ENCODE results near the gene MN1. TPM values are rescaled to one million over a fixed set of nuclear protein-coding genes. Genes with fewer than 3 reads are reported as not detected.

The MN1 gene
- total and polyA plus RNA-seq, 2 donors (not counting 1 experiment from before 2014, with no cell fraction given), result 0.02 to 0.12 TPM

DNA sequence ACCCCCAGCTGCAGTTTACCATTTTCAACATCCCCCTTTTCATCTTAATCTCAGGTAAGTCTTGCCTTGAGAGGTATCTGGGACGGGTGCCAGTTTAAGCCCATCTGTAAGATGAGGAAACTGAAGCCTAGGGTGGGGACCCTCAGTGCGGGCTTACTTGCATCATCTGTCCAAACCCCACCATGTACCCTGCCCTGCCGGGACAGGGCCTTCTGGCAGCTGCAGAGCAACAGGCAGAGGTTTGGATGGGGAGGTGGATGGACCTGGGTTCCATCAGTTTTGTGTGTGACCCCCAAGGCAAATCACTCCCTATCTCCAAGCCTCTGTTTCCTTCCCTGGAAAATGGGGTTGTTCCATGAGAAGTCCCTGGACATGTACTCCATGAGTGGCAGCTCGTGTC lies 67.5 kb downstream of the MN1 start:
- H3K79me2 ChIP-seq (ENCODE audit: control insufficient read depth, insufficient read depth, low read length), result no peaks in the 10 kb centered on the region
- ATAC-seq (ENCODE audit: low read depth), result no peak
- no peaks in the 10 kb centered on the region for H3K27me3 Mint-ChIP-seq
- no peak overlapping the region for H2AFZ ChIP-seq (ENCODE audit: insufficient read depth, low read depth, low read length, poor library complexity, severe bottlenecking)
- H3K4me1 Mint-ChIP-seq, result no peaks in the 10 kb centered on the region
- intact Hi-C loops (cut with micrococcal nuclease), result no loop called here
- H3K9me3 Mint-ChIP-seq (ENCODE audit: insufficient read depth), result peaks cover 4% of the 10 kb centered on the region
- DNase-seq, result no peak
- H3K27ac ChIP-seq (ENCODE audit: low read length in 2 of 2), result no peak overlapping the region
- CTCF ChIA-PET, result no interaction called here
- H3K36me3 ChIP-seq (replicated peaks in 1 of 2; ENCODE audit: control extremely low read depth in 1 of 2, control insufficient read depth in 1 of 2, extremely low read depth in 1 of 2, insufficient read depth in 2 of 2, low read length in 1 of 2), result no peaks in the 10 kb centered on the region
- H4K20me1 ChIP-seq (ENCODE audit: control insufficient read depth, insufficient read depth, low read length, poor library complexity, severe bottlenecking), result no peaks in the 10 kb centered on the region
- 80% methylated on average over 1 of the region's 4 CpGs for WGBS (ENCODE audit: insufficient coverage)
- H3K27ac Mint-ChIP-seq, result no peak overlapping the region
- no peaks in the 10 kb centered on the region for H3K4me1 ChIP-seq (ENCODE audit: control insufficient read depth in 2 of 2, insufficient read depth in 2 of 2, low read length in 2 of 2)
- no peak for TF ChIP-seq EZH2 (IDR thresholded peaks at IDR 0.05; ENCODE audit: borderline replicate concordance, insufficient read depth, low read depth, low read length, poor library complexity, severe bottlenecking)
- no peak for TF ChIP-seq CTCF (IDR thresholded peaks at IDR 0.05)
- peaks cover 0 to 3% (median 3%) of the 10 kb centered on the region in 3 donors for H3K9me3 ChIP-seq (ENCODE audit: control extremely low read depth in 1 of 3, control insufficient read depth in 2 of 3, insufficient read depth in 1 of 3, low read length in 2 of 3)
- peaks cover 0 to 3% (median 0%) of the 10 kb centered on the region in 4 experiments for H3K27me3 ChIP-seq (replicated peaks in 1 of 4; ENCODE audit: control extremely low read depth in 1 of 4, control insufficient read depth in 3 of 4, insufficient read depth in 4 of 4, low read length in 3 of 4)
- no peak overlapping the region for H3K4me3 ChIP-seq (ENCODE audit: control extremely low read depth in 1 of 5, extremely low read depth in 1 of 5, insufficient read depth in 1 of 5, low read depth in 2 of 5, low read length in 4 of 5)
- H3K4me2 ChIP-seq (replicated peaks; ENCODE audit: low read depth, low read length, poor library complexity, severe bottlenecking), result no peak overlapping the region
- no peak overlapping the region for H3K4me3 Mint-ChIP-seq
- POLR2A ChIA-PET, result no interaction called here
- no peak overlapping the region for H3K9ac ChIP-seq (ENCODE audit: low read length)

DNA sequence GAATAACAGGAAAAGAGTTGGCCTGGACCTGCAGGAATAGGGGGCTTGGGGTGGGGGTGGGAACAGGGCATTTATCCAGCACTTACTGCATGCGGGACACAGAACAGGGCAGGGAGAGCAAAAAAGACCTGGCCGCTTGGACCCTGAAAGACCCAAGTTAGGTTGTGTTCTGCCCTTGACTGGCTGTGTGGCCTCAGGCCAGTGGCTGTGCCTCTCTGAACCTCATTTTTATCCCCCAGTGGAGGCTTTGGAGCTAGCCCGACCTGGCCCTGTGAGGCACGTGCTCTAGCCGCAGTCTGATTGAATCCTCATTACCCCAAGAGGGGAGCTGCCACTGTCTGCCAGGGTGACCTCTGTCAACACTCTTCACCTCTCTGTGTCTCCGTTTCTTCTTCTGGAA lies 68.7 kb downstream of the MN1 start:
- Histone ChIP-seq H3K27ac (ENCODE audit: low read length in 2 of 2) (no peak overlapping the region), H3K4me1 (ENCODE audit: control insufficient read depth in 2 of 2, insufficient read depth in 2 of 2, low read length in 2 of 2) (no peaks in the 10 kb centered on the region), H3K27me3 (replicated peaks in 1 of 4; ENCODE audit: control extremely low read depth in 1 of 4, control insufficient read depth in 3 of 4, insufficient read depth in 4 of 4, low read length in 3 of 4) (peaks cover 0 to 3% (median 0%) of the 10 kb centered on the region in 4 experiments), H3K4me3 (ENCODE audit: control extremely low read depth in 1 of 5, extremely low read depth in 1 of 5, insufficient read depth in 1 of 5, low read depth in 2 of 5, low read length in 4 of 5) (no peak overlapping the region), H3K4me2 (replicated peaks; ENCODE audit: low read depth, low read length, poor library complexity, severe bottlenecking) (no peak overlapping the region), H4K20me1 (ENCODE audit: control insufficient read depth, insufficient read depth, low read length, poor library complexity, severe bottlenecking) (no peaks in the 10 kb centered on the region), H3K79me2 (ENCODE audit: control insufficient read depth, insufficient read depth, low read length) (no peaks in the 10 kb centered on the region), H3K9ac (ENCODE audit: low read length) (no peak overlapping the region), H3K36me3 (replicated peaks in 1 of 2; ENCODE audit: control extremely low read depth in 1 of 2, control insufficient read depth in 1 of 2, extremely low read depth in 1 of 2, insufficient read depth in 2 of 2, low read length in 1 of 2) (no peaks in the 10 kb centered on the region), H2AFZ (ENCODE audit: insufficient read depth, low read depth, low read length, poor library complexity, severe bottlenecking) (no peak overlapping the region), H3K9me3 (ENCODE audit: control extremely low read depth in 1 of 3, control insufficient read depth in 2 of 3, insufficient read depth in 1 of 3, low read length in 2 of 3) (peaks cover 0 to 3% (median 3%) of the 10 kb centered on the region in 3 donors)
- no peak for DNase-seq
- ChIA-PET POLR2A (no interaction called here), CTCF (no interaction called here)
- no peak for TF ChIP-seq CTCF (IDR thresholded peaks at IDR 0.05)
- WGBS (ENCODE audit: insufficient coverage), result 92% methylated on average over 6 of the region's 6 CpGs
- Mint-ChIP-seq H3K27me3 (no peaks in the 10 kb centered on the region), H3K4me3 (no peak overlapping the region), H3K27ac (no peak overlapping the region), H3K4me1 (no peaks in the 10 kb centered on the region), H3K9me3 (ENCODE audit: insufficient read depth) (peaks cover 2% of the 10 kb centered on the region)
- ATAC-seq (ENCODE audit: low read depth), result no peak
- intact Hi-C loops (cut with micrococcal nuclease), result no loop called here
